CD14-positive monocyte (primary cell): ENCODE results near the gene SCG2. TPM values are rescaled to one million over a fixed set of nuclear protein-coding genes. Genes with fewer than 3 reads are reported as not detected.

Source experiments
- DNase-seq, 3 donors: peaks; one replicate each; pipeline ENCODE4 v3.0.0-alpha.2; 2011 to 2022
- H2AFZ ChIP-seq: 2 replicates; pipeline ENCODE4 v1.6.0; 2012; ENCODE audit warnings: mild to moderate bottlenecking, low read depth, low read length, inconsistent platforms; ENCODE audit not compliant: insufficient read depth, poor library complexity, severe bottlenecking
- H3K27ac ChIP-seq, 2 donors: 1 replicate in 1 of 2; 2 replicates in 1 of 2; pipeline ENCODE4 v1.5.1; 2012 to 2013; ENCODE audit warnings: low read length in 2 of 2, control low read depth in 1 of 2, inconsistent platforms in 1 of 2, low read depth in 1 of 2, mild to moderate bottlenecking in 1 of 2
- H3K27me3 ChIP-seq, 2 donors: one replicate each; pipeline versions ENCODE4 v1.6.0 to v1.6.1; 2011 to 2013; ENCODE audit warnings: low read length in 2 of 2; ENCODE audit not compliant: control insufficient read depth in 2 of 2, insufficient read depth in 2 of 2
- H3K36me3 ChIP-seq, 2 donors: replicated peaks in 1 of 2; 1 replicate in 1 of 2; 2 replicates in 1 of 2; pipeline versions ENCODE4 v1.5.1 to v1.6.1; 2012 to 2013; ENCODE audit warnings: low read length in 2 of 2, control low read depth in 1 of 2, inconsistent platforms in 1 of 2, mild to moderate bottlenecking in 1 of 2; ENCODE audit not compliant: insufficient read depth in 2 of 2, control insufficient read depth in 1 of 2
- H3K4me1 ChIP-seq, 2 donors: 1 replicate in 1 of 2; 2 replicates in 1 of 2; pipeline versions ENCODE4 v1.5.1 to v1.6.1; 2012 to 2013; ENCODE audit warnings: low read length in 2 of 2, control low read depth in 1 of 2, inconsistent platforms in 1 of 2, mild to moderate bottlenecking in 1 of 2, moderate library complexity in 1 of 2; ENCODE audit not compliant: insufficient read depth in 2 of 2, control insufficient read depth in 1 of 2
- H3K4me2 ChIP-seq: replicated peaks from 2 replicates; pipeline ENCODE3; 2012; ENCODE audit warnings: low read length, moderate library complexity, mild to moderate bottlenecking; ENCODE audit not compliant: poor library complexity, severe bottlenecking; ENCODE audit errors: extremely low read depth
- H3K4me3 ChIP-seq, 3 experiments: fragments of 200-600 bp in 1 of 3; sonication (generic) in 1 of 3; replicated peaks in 1 of 3; 1 replicate in 2 of 3; 2 replicates in 1 of 3; pipeline ENCODE4 v1.5.1; 2011 to 2013; ENCODE audit warnings: low read length in 3 of 3, mild to moderate bottlenecking in 3 of 3, control low read depth in 2 of 3, low read depth in 2 of 3, inconsistent platforms in 1 of 3, moderate library complexity in 1 of 3
- H3K79me2 ChIP-seq: 2 replicates; pipeline ENCODE4 v1.6.0; 2012; ENCODE audit warnings: mild to moderate bottlenecking, control low read depth, inconsistent platforms, low read length, moderate library complexity; ENCODE audit not compliant: insufficient read depth
- H3K9ac ChIP-seq: 2 replicates; pipeline ENCODE4 v1.6.0; 2017; ENCODE audit warnings: low read length, mild to moderate bottlenecking; ENCODE audit not compliant: insufficient read depth, poor library complexity, severe bottlenecking
- H3K9me3 ChIP-seq, 2 donors: replicated peaks in 1 of 2; 1 replicate in 1 of 2; 2 replicates in 1 of 2; pipeline versions ENCODE4 v1.5.1 to v1.6.1; 2012 to 2013; ENCODE audit warnings: low read length in 2 of 2, control low read depth in 1 of 2; ENCODE audit not compliant: control insufficient read depth in 1 of 2, insufficient read depth in 1 of 2
- H4K20me1 ChIP-seq: 2 replicates; pipeline ENCODE4 v1.6.0; 2012; ENCODE audit warnings: mild to moderate bottlenecking, low read length, control low read depth, moderate library complexity; ENCODE audit not compliant: insufficient read depth
- H3K27ac Mint-ChIP-seq, 7 donors: one replicate each; pipeline ENCODE4 v1.8.0; 2020; ENCODE audit warnings: mild to moderate bottlenecking in 7 of 7, mixed read lengths in 7 of 7, moderate library complexity in 6 of 7, inconsistent platforms in 2 of 7
- H3K27me3 Mint-ChIP-seq, 3 donors: one replicate each; pipeline ENCODE4 v1.8.0; 2021 to 2022; ENCODE audit warnings: low read depth in 3 of 3, mild to moderate bottlenecking in 3 of 3, mixed read lengths in 3 of 3, moderate library complexity in 3 of 3, inconsistent platforms in 1 of 3
- H3K36me3 Mint-ChIP-seq, 2 donors: one replicate each; pipeline ENCODE4 v1.8.0; 2020; ENCODE audit warnings: mixed read lengths in 2 of 2, inconsistent platforms in 1 of 2, mild to moderate bottlenecking in 1 of 2
- H3K4me1 Mint-ChIP-seq: one replicate; pipeline ENCODE4 v1.8.0; 2020; ENCODE audit warnings: mild to moderate bottlenecking, mixed read lengths
- H3K4me3 Mint-ChIP-seq, 2 donors: one replicate each; pipeline ENCODE4 v1.8.0; 2020; ENCODE audit warnings: mild to moderate bottlenecking in 2 of 2, mixed read lengths in 2 of 2, moderate library complexity in 1 of 2
- H3K9me3 Mint-ChIP-seq, 7 donors: one replicate each; pipeline ENCODE4 v1.8.0; 2020 to 2022; ENCODE audit warnings: mixed read lengths in 7 of 7, mild to moderate bottlenecking in 6 of 7, moderate library complexity in 6 of 7, inconsistent platforms in 2 of 7
- WGBS: methylation state at CpG from one replicate; pipeline ENCODE4 v1.1.5; 2013; ENCODE audit warnings: missing lambda C conversion rate; ENCODE audit not compliant: insufficient coverage; 5-methylcytosine and 5-hydroxymethylcytosine counted together
- intact Hi-C, 2 donors: fragments of 100-400 bp; cut with micrococcal nuclease; formaldehyde crosslinking; loops; one replicate each; pipeline versions ENCODE4 v1.15.0 to v1.15.1; 2023
- polyA plus RNA-seq, 3 donors: library from polyadenylated mRNA; depleted of rRNA in 1 of 3; unstranded in 2 of 3; stranded (reverse) in 1 of 3; fragments of 300-500 nt in 2 of 3; fragments of >200 nt in 1 of 3; fragmentation: Illumina TruSeq in 2 of 3; gene quantifications; 1 replicate in 2 of 3; 2 replicates in 1 of 3; pipeline ENCODE4 v1.2.3, GENCODE V29; 2012 to 2021
- TF ChIP-seq, protein P1 (sequence below): fragments of 200-600 bp; IDR thresholded peaks from one replicate; pipeline ENCODE4 v1.8.0; 2022; ENCODE audit warnings: antibody characterized with exemption, mild to moderate bottlenecking

SCG2 gene
- polyA plus RNA-seq, 3 donors = not detected

DNA sequence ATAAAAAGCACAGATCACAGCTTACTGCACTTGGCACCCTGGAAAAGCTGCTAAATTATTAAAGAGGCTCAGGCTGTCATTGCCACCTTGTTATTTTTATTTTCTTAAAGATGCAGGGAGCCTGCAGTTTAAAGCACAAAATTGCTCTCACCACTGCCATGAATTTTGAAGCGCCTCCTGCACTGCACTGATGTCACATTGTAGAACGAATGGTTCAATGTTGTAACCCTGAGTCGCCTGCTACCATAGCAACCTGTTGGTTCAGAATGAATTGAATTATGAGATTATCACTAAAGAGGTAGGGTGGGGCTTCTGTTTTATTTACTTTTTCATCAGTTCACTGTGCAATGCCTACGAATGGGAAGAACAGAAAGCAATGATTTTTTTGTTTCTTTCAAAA is 16.5 kb downstream of the SCG2 start:
- intact Hi-C loops = no loop called here
- WGBS = 83% methylated on average over 1 of the region's 4 CpGs
- no peak overlapping the region for H3K9ac ChIP-seq
- H4K20me1 ChIP-seq = no peaks in the 10 kb centered on the region
- H3K4me1 ChIP-seq = no peaks in the 10 kb centered on the region
- no peaks in the 10 kb centered on the region for H3K4me1 Mint-ChIP-seq
- H3K27me3 Mint-ChIP-seq = peaks cover 1 to 4% (median 1%) of the 10 kb centered on the region in 3 donors
- H3K9me3 ChIP-seq = no peaks in the 10 kb centered on the region
- no peaks in the 10 kb centered on the region for H3K79me2 ChIP-seq
- no peak overlapping the region for H3K27ac ChIP-seq
- no peak overlapping the region for H3K4me3 ChIP-seq
- no peaks in the 10 kb centered on the region for H3K36me3 ChIP-seq
- H3K4me3 Mint-ChIP-seq = no peak overlapping the region
- DNase-seq = no peak
- no peak overlapping the region for H2AFZ ChIP-seq
- H3K36me3 Mint-ChIP-seq = no peaks in the 10 kb centered on the region
- no peaks in the 10 kb centered on the region for H3K27me3 ChIP-seq
- peaks cover 0 to 1% (median 0%) of the 10 kb centered on the region in 7 donors for H3K9me3 Mint-ChIP-seq
- no peak overlapping the region for H3K27ac Mint-ChIP-seq
- H3K4me2 ChIP-seq = no peak overlapping the region
- TF ChIP-seq, protein P1, sequence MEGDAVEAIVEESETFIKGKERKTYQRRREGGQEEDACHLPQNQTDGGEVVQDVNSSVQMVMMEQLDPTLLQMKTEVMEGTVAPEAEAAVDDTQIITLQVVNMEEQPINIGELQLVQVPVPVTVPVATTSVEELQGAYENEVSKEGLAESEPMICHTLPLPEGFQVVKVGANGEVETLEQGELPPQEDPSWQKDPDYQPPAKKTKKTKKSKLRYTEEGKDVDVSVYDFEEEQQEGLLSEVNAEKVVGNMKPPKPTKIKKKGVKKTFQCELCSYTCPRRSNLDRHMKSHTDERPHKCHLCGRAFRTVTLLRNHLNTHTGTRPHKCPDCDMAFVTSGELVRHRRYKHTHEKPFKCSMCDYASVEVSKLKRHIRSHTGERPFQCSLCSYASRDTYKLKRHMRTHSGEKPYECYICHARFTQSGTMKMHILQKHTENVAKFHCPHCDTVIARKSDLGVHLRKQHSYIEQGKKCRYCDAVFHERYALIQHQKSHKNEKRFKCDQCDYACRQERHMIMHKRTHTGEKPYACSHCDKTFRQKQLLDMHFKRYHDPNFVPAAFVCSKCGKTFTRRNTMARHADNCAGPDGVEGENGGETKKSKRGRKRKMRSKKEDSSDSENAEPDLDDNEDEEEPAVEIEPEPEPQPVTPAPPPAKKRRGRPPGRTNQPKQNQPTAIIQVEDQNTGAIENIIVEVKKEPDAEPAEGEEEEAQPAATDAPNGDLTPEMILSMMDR = no peak

DNA sequence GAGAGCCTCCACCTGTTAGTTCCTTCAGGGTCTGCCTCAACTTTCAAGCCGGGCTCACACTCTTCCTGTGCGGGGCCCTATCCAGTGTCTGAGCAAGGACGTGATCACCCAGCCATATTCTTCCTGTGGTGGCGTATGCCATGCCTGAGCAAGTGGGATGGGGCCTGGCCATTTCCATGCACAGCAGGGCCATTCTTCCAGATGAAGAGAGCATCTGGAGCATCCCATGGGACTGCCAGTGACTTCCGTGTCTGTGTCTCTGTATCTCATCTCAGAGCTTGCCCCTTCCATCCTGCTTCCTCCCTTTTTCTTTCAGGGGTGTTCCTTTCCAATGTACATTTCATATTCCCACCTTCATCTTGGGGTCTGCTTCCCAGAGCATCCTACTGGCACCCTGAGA is 20.2 kb downstream of the SCG2 start:
- Histone ChIP-seq H3K27ac (no peak overlapping the region), H3K79me2 (no peaks in the 10 kb centered on the region), H4K20me1 (no peaks in the 10 kb centered on the region), H3K36me3 (no peaks in the 10 kb centered on the region), H3K4me3 (no peak overlapping the region), H3K4me2 (no peak overlapping the region), H3K9me3 (no peaks in the 10 kb centered on the region), H3K4me1 (no peaks in the 10 kb centered on the region), H2AFZ (no peak overlapping the region), H3K27me3 (no peaks in the 10 kb centered on the region), H3K9ac (no peak overlapping the region)
- Mint-ChIP-seq H3K27me3 (peaks cover 1 to 6% (median 1%) of the 10 kb centered on the region in 3 donors), H3K36me3 (no peaks in the 10 kb centered on the region), H3K4me3 (no peak overlapping the region), H3K27ac (peak overlapping the region in 2 of 7 donors; percentile 6 to 37), H3K9me3 (peaks cover 0 to 1% (median 0%) of the 10 kb centered on the region in 7 donors), H3K4me1 (no peaks in the 10 kb centered on the region)
- no peak for DNase-seq
- TF ChIP-seq, protein P1 = no peak
- intact Hi-C loops = no loop called here
- 88% methylated on average over 5 of the region's 5 CpGs for WGBS
